ENCODE results near the gene DMBX1.

Gene DMBX1

DNA sequence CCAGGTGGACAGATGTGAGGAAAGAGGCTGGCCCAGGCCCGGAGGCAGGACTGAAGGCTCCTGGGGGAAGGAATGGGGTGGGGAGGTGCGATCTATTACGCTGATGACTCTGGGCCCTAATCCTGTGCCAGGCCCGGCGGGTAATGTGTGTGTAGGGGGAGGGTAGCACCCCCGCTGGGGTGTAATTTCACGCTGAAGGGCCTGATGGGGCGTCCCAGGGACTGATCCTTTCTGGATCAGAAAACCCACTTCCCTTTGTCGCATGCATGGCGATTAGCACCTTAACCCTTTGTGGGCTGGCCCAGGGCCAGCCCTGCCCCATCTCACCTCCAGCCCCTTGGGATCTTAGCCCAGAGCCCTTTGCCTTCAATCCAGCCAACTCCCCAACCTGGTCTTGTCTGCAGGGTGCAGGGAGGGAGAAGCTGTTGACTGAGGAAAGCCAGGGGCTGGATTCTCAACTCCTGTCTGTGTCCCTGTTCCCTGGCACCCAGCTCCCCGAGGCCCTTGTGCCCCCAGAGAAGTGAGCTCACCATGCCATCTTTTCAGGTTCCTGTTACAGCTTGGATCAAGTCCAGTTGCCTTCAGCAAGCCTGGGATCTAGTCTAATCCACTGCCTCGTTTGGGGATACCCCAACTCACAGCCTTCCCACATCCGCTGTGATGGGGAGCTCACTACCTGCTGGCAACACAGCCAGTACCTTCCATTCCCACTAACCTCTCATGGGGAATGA is 35.8 kb downstream of the DMBX1 start:
- Histone ChIP-seq H3K27me3 (ENCODE audit: control insufficient read depth, insufficient read depth, low read length) (peaks cover 95% of the 10 kb centered on the region), H3K4me3 (ENCODE audit: low read depth, low read length) (peak overlapping the region; percentile 43), H3K36me3 (ENCODE audit: control insufficient read depth, insufficient read depth, low read length) (no peaks in the 10 kb centered on the region), H3K9ac (ENCODE audit: low read depth, low read length) (no peak overlapping the region), H3K4me1 (ENCODE audit: control insufficient read depth, insufficient read depth, low read length) (peaks cover 38% of the 10 kb centered on the region), H3K9me3 (ENCODE audit: control insufficient read depth, insufficient read depth, low read length) (no peaks in the 10 kb centered on the region)

DNA sequence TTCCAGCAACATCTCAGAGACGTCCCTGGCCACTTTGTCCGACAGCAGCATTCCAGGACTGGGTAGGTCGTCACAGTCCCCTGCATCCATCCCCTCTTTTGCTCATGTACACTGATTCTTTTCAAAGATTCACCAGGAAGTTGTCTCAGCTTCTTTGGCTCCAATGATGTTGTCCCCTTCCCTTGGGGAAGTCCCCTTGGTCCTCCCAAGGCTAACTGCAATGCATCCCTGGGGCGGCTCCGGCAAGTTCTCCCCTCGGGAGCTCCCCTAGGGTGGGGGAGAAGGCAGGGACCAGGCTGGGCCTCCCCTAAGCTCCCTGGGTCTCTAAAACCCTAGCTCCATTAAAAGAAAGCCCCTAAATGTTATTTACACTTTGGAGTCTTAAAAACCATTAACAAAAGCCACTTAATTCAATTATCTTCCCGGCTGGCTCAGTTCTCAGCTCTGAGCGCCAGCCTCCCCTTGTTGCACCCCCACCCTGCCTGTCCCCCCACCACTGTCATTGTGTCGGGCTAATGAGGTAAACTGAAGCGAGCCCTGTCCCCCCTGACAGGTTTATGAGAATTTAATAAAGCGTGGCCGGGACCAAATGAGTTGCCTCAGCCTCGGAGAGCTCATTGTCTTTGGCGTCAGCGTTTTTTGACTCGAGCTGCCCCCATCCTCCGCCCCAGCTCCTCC is 36.5 kb downstream of the DMBX1 start:
- H3K4me1 ChIP-seq (ENCODE audit: control insufficient read depth, insufficient read depth, low read length), result peaks cover 35% of the 10 kb centered on the region
- no peaks in the 10 kb centered on the region for H3K9me3 ChIP-seq (ENCODE audit: control insufficient read depth, insufficient read depth, low read length)
- no peaks in the 10 kb centered on the region for H3K36me3 ChIP-seq (ENCODE audit: control insufficient read depth, insufficient read depth, low read length)
- H3K9ac ChIP-seq (ENCODE audit: low read depth, low read length), result no peak overlapping the region
- H3K4me3 ChIP-seq (ENCODE audit: low read depth, low read length), result peak overlapping the region; percentile 23
- H3K27me3 ChIP-seq (ENCODE audit: control insufficient read depth, insufficient read depth, low read length), result peaks cover 96% of the 10 kb centered on the region

DNA sequence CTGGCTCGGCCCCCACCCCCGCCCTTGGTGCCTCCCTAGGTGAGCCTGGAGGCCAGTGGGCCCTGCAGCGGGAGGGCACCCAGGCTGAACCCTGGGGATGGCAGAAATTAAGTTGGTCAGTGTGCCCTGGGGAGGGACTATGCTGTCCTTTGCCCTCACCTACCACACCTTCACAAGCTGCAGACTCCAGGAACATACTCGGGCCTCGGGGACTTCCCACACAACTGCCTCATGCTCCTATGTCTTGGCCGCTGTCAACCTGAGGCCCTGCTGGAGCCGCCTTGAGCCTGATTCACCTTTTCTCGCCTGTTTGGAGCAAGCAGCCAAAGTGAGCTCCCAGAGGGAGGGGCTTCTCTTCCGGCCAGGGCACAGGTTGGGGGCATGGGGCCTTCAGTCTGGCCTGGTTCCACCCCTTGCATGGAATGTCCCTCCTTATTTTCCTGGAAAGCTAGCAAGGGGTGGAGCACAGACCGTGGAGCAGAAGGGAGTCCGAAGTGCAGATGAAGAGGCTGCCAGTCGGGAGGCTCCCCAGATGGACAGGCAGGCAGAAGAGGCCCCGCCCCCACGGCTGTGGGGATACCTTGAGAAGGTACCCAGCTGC is 37.2 kb downstream of the DMBX1 start:
- Histone ChIP-seq H3K4me1 (ENCODE audit: control insufficient read depth, insufficient read depth, low read length) (peaks cover 33% of the 10 kb centered on the region), H3K9ac (ENCODE audit: low read depth, low read length) (no peak overlapping the region), H3K4me3 (ENCODE audit: low read depth, low read length) (peak overlapping the region; percentile 23), H3K36me3 (ENCODE audit: control insufficient read depth, insufficient read depth, low read length) (no peaks in the 10 kb centered on the region), H3K27me3 (ENCODE audit: control insufficient read depth, insufficient read depth, low read length) (peaks cover 98% of the 10 kb centered on the region), H3K9me3 (ENCODE audit: control insufficient read depth, insufficient read depth, low read length) (no peaks in the 10 kb centered on the region)

DNA sequence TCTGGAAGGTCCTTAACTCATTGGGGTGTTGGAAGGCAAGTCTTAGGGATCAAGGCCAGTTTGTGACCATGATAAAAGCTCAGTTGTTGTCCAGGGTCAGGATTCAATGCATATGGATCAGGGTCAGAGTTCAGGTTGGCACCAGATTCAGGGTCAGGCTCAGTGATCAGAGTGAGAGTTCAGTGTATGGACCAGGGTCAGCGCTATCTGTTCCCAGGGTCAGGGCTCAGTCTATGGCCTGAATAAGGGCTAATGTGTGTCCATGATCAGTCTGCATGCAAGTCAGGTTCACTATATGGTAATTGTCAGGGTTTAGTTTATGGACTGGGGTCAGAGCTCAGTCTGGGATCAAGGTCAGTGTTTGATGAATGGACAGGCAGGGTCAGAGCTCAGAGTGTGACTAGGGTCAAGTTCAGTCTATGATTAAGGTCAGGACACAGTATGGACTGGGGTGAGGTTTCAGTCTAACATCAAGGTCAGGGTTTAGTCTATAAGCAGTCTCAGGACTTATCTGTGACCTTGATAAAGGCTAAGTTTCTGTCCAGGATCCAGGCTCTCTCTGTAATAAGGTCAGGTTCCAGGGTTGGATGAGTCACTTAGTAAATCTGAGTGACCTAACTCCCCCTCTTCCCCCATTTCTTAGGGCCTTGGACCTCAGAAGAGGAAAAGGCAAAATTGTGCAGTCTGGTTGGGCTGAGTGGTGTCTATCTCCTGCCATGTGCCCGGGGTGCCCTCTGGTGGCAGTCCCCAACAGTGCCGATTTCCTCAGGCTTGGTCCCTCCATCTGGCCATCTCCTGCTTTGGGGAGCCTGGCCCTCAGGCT is 38.0 kb downstream of the DMBX1 start:
- peaks cover 27% of the 10 kb centered on the region for H3K4me1 ChIP-seq (ENCODE audit: control insufficient read depth, insufficient read depth, low read length)
- H3K27me3 ChIP-seq (ENCODE audit: control insufficient read depth, insufficient read depth, low read length), result peaks cover 98% of the 10 kb centered on the region

DNA sequence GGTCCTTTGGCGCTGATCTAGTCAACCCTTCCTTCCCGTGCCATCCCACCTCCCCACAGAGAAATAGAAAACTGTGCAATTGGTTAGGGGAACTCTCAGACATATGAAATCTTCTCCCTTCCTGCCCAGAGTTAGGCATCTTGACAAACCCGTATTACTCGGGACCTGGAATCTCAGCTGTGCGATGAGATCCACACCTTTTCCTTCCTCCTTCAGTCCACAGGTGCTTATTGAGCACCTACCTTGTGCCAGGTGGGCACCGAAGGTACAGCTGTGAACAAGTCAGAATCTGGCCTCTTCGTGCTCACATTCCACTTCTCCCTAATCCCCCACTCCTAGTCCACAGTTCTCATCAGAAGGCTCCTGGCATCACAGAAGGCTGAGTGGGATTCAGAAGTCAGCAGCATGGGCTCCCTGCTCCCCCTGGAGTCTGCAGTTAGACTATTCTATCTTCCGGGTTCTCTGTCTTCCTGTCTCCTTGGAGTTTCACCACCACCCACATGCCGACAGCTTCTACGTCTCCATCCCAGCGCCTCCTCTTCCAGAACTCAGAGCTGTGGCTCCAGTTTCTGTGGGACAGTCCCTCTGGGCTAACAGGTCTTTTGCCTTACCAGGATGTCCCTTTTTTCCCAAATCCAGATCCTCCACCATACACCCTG is 38.8 kb downstream of the DMBX1 start:
- no peak overlapping the region for H3K4me3 ChIP-seq (ENCODE audit: low read depth, low read length)
- H3K9ac ChIP-seq (ENCODE audit: low read depth, low read length), result no peak overlapping the region
- H3K27me3 ChIP-seq (ENCODE audit: control insufficient read depth, insufficient read depth, low read length), result peaks cover 96% of the 10 kb centered on the region
- H3K36me3 ChIP-seq (ENCODE audit: control insufficient read depth, insufficient read depth, low read length), result no peaks in the 10 kb centered on the region
- no peaks in the 10 kb centered on the region for H3K9me3 ChIP-seq (ENCODE audit: control insufficient read depth, insufficient read depth, low read length)
- H3K4me1 ChIP-seq (ENCODE audit: control insufficient read depth, insufficient read depth, low read length), result peaks cover 22% of the 10 kb centered on the region

More for the DNA sequence above, 38.0 kb downstream of the DMBX1 start:
- Histone ChIP-seq H3K36me3 (ENCODE audit: control insufficient read depth, insufficient read depth, low read length) (no peaks in the 10 kb centered on the region), H3K9me3 (ENCODE audit: control insufficient read depth, insufficient read depth, low read length) (no peaks in the 10 kb centered on the region), H3K9ac (ENCODE audit: low read depth, low read length) (no peak overlapping the region), H3K4me3 (ENCODE audit: low read depth, low read length) (peak overlapping the region; percentile 23)

DNA sequence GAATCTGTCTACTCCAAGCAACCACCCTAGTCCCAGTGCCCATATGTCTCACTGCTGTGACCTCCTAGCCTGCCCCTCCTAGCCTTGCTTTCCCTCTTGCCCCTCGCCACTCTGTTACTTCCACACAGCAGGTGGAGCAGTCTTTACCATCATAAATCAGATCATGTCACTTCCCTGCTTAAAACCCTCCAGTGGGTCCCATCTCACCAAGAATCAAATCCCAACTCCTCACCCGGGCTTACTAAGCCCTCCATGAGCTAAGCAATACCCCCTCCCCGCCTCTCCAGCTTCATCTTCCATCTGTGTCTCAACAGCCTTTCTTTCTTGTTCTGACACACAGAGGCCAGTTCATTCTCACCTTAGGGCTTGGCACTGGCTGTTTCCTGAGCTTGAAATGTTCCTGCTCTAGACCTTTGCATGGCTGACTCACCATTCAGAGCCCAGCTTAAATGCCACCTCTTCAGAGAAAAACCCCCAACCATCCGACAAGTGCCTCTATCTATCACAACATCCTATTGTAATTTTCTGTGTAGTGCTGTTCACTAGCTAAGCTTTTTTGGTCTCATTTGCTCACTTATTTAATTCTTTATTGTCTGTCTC is 39.5 kb downstream of the DMBX1 start:
- H3K27me3 ChIP-seq (ENCODE audit: control insufficient read depth, insufficient read depth, low read length), result peaks cover 96% of the 10 kb centered on the region
- H3K4me1 ChIP-seq (ENCODE audit: control insufficient read depth, insufficient read depth, low read length), result peaks cover 22% of the 10 kb centered on the region
- H3K36me3 ChIP-seq (ENCODE audit: control insufficient read depth, insufficient read depth, low read length), result no peaks in the 10 kb centered on the region
- H3K9ac ChIP-seq (ENCODE audit: low read depth, low read length), result no peak overlapping the region
- H3K4me3 ChIP-seq (ENCODE audit: low read depth, low read length), result no peak overlapping the region
- no peaks in the 10 kb centered on the region for H3K9me3 ChIP-seq (ENCODE audit: control insufficient read depth, insufficient read depth, low read length)

DNA sequence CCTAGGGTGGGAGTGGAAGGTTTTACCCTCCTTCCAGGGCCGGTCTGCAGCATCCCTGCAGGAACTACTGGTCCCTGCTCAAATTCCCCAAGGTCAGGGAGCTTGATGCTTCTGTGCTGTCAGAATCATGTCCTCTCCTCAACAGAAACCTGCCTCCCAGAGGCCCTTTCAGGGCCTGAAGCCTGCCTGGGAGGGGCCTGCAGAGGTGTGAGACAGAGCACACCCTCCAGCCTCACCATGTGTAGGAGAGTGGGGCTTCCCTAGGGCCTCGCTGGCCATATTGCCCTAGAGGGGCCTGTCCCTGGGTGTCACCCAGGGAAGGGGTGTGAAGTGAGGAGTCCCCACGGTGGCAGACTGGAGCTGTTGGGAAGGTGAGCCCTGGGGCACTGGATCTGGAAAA is 40.7 kb downstream of the DMBX1 start:
- H3K27me3 ChIP-seq (ENCODE audit: control insufficient read depth, insufficient read depth, low read length), result peaks cover 96% of the 10 kb centered on the region
- H3K9ac ChIP-seq (ENCODE audit: low read depth, low read length), result no peak overlapping the region
- H3K4me3 ChIP-seq (ENCODE audit: low read depth, low read length), result no peak overlapping the region
- H3K36me3 ChIP-seq (ENCODE audit: control insufficient read depth, insufficient read depth, low read length), result no peaks in the 10 kb centered on the region
- peaks cover 17% of the 10 kb centered on the region for H3K4me1 ChIP-seq (ENCODE audit: control insufficient read depth, insufficient read depth, low read length)
- no peaks in the 10 kb centered on the region for H3K9me3 ChIP-seq (ENCODE audit: control insufficient read depth, insufficient read depth, low read length)

DNA sequence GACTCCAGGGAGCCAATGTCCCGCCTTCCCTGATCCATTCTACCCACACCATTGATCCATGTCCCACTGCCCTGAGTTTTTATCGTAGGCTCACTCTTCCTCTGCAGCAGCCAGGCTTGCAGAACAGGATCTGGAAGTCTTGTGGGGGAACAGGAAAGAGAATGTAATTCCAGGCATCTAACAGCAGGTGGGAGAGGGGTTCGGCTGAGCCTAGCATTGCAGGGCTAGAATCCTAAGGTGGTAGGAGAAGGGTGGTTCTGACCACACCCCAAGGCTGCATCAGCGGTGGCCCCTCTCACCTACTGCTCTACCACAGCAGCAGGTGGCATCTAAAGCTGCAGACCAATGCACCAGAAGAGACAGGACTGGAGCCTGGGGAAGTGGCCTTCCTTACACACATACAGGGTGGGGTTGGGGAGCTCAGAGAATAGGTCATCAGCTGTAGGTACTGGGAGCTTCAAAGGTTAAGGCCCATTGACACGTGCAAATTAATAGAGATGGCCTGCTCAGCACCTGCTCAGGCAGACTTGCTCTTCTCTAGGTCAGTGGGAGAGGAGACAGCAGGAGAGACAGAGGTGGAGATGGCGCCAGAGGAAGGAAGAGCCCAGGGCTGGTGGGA is 41.3 kb downstream of the DMBX1 start:
- peaks cover 96% of the 10 kb centered on the region for H3K27me3 ChIP-seq (ENCODE audit: control insufficient read depth, insufficient read depth, low read length)
- no peak overlapping the region for H3K4me3 ChIP-seq (ENCODE audit: low read depth, low read length)
- H3K36me3 ChIP-seq (ENCODE audit: control insufficient read depth, insufficient read depth, low read length), result no peaks in the 10 kb centered on the region
- H3K9ac ChIP-seq (ENCODE audit: low read depth, low read length), result no peak overlapping the region
- H3K4me1 ChIP-seq (ENCODE audit: control insufficient read depth, insufficient read depth, low read length), result peaks cover 11% of the 10 kb centered on the region
- no peaks in the 10 kb centered on the region for H3K9me3 ChIP-seq (ENCODE audit: control insufficient read depth, insufficient read depth, low read length)

DNA sequence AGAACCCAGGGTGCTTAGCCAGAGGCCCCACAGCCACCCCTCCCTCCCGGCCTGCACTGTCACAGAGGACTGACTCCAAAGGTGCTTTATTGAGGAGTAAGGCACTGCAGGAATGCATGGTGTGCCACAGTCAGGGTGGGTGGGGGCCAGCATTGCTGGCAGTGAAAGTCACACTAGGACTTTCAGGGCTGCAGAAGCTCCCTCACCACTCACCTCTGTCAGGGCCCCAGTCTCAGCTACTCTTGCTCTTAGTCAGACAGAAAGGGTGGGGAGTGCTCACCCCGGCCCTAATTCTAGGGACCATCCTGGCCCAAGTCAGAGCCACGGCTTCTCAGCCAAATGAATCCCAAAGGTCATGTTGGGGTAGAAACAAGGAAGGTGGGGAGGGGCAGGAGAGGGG is 42.5 kb downstream of the DMBX1 start:
- no peak overlapping the region for H3K9ac ChIP-seq (ENCODE audit: low read depth, low read length)
- peaks cover 95% of the 10 kb centered on the region for H3K27me3 ChIP-seq (ENCODE audit: control insufficient read depth, insufficient read depth, low read length)
- H3K4me1 ChIP-seq (ENCODE audit: control insufficient read depth, insufficient read depth, low read length), result peaks cover 8% of the 10 kb centered on the region

DNA sequence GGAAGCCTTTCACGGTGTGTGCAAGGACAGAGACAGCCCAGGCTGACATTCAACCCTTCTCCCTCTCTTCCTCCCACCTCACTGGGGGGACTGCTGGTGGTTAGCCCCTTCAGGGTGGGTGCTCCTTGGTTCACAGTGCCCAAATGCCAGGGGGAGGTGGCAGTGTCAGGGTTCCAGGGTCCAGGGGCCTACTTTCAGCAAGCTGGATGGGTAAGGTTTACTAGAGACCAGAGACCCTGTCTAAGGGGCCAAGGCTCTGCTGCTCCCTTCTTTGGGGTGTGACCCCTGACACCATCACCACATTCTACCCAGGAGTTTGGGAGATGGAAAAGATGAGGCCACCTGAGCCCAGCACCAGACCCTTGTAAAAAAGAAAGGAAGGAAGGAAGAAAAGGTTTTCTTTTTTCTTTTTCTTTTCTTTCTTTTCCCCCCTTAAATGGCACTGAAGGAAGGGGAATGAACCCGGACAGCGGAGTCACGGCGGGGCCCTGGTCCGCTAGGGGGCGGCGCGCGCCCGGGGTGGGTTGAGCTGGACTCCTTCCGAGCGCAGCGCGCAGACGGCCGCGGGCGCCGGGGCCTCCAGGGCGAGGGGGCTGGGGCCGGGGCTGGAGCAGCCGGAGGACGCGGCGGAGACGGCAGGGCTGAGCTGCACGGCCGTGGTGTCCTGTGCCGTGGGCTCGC is 43.0 kb downstream of the DMBX1 start:
- H3K36me3 ChIP-seq (ENCODE audit: control insufficient read depth, insufficient read depth, low read length), result no peaks in the 10 kb centered on the region
- H3K9me3 ChIP-seq (ENCODE audit: control insufficient read depth, insufficient read depth, low read length), result no peaks in the 10 kb centered on the region
- peaks cover 3% of the 10 kb centered on the region for H3K4me1 ChIP-seq (ENCODE audit: control insufficient read depth, insufficient read depth, low read length)
- H3K4me3 ChIP-seq (ENCODE audit: low read depth, low read length), result no peak overlapping the region
- no peak overlapping the region for H3K9ac ChIP-seq (ENCODE audit: low read depth, low read length)
- peaks cover 95% of the 10 kb centered on the region for H3K27me3 ChIP-seq (ENCODE audit: control insufficient read depth, insufficient read depth, low read length)

More for the DNA sequence above, 42.5 kb downstream of the DMBX1 start:
- Histone ChIP-seq H3K9me3 (ENCODE audit: control insufficient read depth, insufficient read depth, low read length) (no peaks in the 10 kb centered on the region), H3K36me3 (ENCODE audit: control insufficient read depth, insufficient read depth, low read length) (no peaks in the 10 kb centered on the region), H3K4me3 (ENCODE audit: low read depth, low read length) (peak overlapping the region; percentile 18)

Data from iPS-15b (cell line).